T1000 (cell line): ENCODE data around the gene KDR.

Source experiments
- DNase-seq: peaks from one replicate; lab custom pipeline; 2025; ENCODE audit warnings: mixed read lengths; lab: John Stamatoyannopoulos, UW

KDR gene

GRCh38 chr4:55125087-55125721 lies at the start of gene KDR:
Gene KDR (minus strand): TSS chr4:55125595. CDS start chr4:55125293, 302 bp downstream.
- DNase-seq: peak; percentile 29

GRCh38 chr4:55173580-55173979 lies 48.2 kb upstream of the KDR start:
- no peak for DNase-seq

DNA sequence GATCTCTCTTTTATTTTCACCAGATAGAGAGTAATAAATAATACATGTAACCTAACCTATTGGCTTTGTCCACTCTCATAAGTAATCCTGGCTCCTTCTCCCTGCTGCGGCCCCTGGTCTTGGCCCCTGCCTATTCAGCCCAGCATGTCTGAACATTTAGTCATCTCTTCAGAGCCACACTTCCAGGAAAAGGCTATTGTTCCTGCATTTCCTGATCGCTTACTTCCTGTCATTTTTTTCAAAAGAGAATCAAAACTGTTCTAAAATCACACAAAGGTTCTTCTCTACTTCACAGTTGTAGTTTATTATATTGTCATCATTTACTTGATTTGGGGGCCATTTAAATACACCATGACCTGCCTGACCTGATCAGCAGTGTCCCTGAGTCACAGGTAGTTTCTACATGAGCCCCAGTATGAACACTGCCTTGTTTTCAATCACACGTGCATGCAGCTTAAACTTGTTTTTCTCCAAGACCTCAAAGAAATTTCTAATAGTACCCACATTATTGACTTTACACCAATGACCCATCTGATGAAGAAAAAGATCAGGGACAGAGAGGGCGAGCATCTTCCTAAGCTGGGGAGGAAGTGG lies 47.4 kb upstream of the KDR start:
- no peak for DNase-seq

DNA sequence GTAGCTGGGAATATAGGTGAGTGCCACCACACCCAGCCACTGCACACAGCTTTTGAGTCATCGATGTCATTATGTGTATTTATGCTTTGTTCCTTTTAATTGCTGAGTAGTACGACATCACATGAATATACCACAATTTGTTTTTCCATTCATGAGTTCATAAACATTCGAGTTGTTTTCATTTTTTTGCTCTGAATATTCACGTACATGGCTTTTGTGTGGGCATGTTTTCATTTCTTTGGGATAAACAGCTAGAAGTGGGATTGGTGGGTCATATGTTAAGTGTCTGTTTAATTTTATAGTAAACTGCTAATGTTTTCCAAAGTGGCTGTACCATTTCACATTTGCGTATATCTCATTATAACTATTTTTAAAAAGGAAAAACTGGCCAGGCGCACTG lies 45.1 kb upstream of the KDR start:
- no peak for DNase-seq

DNA sequence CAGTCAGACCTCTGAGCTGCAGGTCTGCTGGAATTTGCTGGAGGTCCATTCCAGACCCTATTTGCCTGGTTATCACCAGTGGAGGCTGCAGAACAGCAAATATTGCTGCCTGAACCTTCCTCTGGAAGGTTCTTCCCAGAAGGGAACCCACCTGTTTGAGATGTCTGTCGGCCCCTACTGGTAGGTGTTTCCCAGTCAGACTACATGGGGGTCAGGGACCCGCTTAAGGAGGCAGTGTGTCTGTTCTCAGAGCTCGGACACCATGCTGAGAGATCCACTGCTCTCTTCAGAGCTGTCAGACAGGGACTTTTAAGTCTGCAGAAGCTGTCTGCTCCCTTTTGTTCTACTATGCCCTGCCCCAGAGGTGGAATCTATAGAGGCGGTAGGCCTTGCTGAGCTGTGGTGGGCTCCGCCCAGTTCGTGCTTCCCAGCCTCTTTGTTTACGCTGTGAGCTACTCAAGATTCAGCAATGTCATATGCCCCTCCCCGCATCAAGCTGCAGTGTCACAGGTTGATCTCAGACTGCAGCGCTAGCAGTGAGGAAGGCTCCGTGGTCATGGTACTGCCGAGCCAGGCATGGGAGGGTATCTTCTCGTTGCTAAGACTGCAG lies 44.1 kb upstream of the KDR start:
- DNase-seq: no peak

DNA sequence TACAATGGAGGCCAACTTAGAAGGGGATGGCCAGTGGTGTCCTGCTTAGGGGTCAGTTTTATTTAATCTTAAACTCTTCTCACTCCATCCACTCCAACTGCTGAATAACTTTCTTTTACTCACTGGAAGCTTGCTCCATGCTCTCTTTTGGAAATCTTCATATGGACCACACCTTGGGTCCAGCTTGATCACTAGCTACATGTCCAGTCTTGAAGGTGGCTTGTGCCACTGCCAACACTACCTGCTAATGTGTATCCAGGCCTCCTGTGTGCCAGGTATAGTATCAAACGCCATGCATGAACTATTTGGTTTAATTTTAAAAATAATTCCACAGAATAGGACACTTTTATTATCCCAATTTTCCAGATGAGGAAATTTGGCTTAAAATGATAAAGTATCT lies 37.0 kb upstream of the KDR start:
- no peak for DNase-seq

- no peak for DNase-seq
These were observed 36.3 kb upstream of the KDR start for GRCh38 chr4:55161739-55162138.

DNA sequence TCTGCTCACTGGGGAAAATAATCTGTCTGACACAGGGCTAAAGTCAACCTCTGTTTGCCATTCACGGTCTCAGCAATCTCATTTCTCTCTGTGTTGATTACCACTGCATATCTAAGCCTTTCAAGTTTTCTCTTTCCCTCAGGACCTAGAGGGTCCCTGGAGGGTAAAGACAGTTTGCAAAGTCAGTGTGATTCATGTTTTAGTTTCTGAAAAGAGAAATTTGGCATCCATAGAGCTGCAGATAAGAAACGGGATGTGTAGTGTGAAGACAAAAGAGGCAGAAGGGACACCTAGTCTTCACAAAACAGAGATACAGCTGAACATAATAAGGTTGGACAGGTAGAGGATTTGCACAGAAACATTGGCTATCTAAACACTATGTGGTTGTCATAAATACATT lies 34.5 kb upstream of the KDR start:
- no peak for DNase-seq

- DNase-seq: no peak
These were observed 33.6 kb upstream of the KDR start for GRCh38 chr4:55158957-55159356.

DNA sequence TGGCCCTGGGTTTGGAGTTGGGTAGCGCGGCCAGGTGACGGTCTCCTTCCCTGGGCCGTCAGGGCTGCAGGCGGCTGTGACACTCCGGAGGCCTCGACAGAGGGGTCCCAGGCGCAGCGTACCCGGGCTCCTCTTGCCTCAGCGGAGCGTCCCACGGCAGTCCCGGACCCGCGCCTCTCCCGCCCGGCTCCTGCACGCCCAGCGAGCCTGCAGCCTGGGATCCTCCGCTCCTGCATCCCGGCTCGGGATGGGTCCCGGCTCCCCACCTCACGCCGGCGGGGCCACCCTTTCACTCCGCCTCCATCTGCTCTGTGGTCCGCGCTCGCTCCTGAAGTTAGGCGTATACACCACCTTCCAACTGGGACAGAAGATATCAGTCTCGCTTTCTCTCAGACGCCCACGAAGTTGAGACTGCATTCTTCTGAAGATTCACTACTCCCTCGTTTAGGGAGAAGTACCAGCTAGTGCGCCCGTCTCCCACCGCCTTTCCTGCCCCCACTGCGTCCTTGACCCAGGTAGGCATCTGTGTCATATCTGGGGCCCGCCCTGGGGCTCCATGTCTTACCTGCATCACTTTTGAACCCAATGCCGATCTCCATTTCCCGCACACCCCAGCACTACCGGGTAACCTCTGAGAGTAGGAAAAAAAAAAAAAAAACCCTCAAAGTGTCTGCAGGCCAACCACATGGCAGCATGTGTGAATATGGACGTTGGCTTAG lies 32.3 kb upstream of the KDR start:
- no peak for DNase-seq

- no peak for DNase-seq
These were observed 29.5 kb upstream of the KDR start for GRCh38 chr4:55154933-55155332.

DNA sequence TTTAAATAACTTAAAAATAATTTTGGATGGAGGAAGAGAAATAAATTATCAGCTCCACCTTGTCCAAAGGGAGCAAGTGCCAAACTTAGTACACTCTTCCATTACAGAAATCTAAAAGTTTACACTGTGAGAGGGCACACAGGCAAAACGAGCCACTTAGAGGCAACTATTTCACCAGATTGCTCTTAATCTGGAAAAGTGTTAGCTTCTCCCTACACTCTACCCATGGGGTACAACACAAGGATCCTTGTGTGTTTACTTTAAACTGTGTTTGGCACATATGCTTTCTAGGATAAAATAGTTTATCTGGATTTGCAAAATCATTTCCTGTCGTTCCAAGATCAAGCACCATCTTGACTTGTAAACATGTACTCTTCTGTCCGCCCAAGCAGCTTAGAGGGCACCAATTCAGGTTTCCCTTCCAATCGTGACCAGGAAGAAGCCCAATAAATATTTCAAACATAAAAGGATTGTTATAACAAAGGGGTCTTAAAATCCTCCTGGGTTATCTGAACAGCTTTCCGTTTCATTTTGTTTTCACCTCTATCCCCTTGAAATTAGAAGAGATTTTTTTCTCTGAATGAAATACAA lies 29.0 kb upstream of the KDR start:
- no peak for DNase-seq

- no peak for DNase-seq
These were observed 18.5 kb upstream of the KDR start for GRCh38 chr4:55143858-55144257.

DNA sequence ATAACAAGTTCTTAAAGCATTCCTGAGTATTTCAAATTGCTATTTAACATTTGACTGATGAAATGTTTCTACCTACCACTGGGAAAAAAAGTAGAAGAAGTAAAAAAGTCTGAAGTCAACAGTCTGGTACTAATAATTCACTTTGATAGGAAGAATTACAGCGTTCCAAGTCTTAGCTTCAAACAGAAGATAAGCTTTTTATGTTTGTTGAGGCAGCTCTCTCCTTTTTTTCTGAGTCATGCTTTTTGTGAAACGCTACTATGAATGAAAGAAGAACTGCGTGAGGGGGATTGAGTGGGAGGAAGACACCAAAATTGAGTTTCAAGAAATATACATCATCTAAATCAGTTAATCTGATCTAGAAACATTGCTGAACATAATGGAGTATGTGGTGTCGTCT lies 13.0 kb upstream of the KDR start:
- no peak for DNase-seq

GRCh38 chr4:55136634-55137033 lies 11.2 kb upstream of the KDR start:
- DNase-seq: no peak

- no peak for DNase-seq
These were observed 8.6 kb upstream of the KDR start for GRCh38 chr4:55133951-55134350.

GRCh38 chr4:55132775-55133174 lies 7.4 kb upstream of the KDR start:
- no peak for DNase-seq

DNA sequence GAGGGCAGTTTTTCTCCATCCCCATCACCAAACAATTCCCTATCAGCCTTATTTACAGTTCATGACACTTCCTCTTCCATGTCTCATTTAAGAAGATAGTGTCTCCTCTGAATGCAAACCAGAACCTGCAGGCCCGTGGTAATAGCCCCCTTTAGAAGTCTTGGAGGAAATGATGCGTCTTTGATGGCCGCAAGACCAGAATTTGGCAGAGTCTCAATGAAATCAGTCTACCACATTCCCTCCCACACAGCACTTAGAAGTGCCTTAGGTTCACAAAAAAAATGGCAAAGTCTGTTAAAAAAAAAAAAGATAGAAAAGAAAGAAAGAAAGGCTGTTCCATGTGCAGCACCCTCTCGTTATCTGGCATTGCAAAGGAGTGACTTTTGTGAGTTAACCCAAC lies 2.1 kb upstream of the KDR start:
- DNase-seq: no peak

GRCh38 chr4:55127053-55127452 lies 1.7 kb upstream of the KDR start:
- no peak for DNase-seq

DNA sequence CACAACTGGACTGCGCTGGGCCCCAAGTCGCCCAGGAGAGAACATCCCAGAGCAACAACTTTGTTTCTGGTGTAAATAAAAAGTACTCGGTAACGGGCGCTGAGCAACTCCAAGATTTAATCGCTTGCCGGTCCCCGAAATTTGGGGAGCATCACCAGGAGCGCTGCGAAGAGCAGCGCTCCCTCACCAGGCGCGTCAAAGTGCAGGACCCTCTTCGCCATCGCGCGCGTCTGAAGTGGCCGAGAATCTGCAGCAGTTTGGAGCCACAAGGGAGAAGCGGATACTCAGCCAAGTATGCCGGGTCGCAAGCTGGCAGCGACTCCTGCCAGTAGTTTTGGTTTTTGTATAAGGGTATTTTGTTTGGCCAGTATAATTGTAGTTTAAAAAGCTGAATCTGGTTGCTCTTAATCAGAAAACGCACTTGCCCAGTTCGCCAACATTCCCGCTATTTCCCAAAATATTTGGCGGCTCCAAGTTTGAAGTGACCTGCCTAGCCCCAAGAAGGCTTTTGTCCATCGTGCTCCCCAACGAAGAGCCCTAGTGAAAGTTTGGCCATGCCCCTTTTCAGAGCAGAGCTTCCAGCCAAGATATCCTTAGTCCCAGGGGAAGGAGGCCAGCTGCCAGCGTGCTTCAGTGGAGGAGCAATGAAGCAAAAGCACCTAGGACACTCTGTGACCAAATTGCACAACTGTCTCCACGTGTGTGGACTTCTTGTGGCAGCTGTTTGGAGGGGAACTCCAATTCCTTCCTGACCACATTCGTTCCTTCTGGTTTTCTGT lies 557 bp upstream of the KDR start:
- DNase-seq: no peak

DNA sequence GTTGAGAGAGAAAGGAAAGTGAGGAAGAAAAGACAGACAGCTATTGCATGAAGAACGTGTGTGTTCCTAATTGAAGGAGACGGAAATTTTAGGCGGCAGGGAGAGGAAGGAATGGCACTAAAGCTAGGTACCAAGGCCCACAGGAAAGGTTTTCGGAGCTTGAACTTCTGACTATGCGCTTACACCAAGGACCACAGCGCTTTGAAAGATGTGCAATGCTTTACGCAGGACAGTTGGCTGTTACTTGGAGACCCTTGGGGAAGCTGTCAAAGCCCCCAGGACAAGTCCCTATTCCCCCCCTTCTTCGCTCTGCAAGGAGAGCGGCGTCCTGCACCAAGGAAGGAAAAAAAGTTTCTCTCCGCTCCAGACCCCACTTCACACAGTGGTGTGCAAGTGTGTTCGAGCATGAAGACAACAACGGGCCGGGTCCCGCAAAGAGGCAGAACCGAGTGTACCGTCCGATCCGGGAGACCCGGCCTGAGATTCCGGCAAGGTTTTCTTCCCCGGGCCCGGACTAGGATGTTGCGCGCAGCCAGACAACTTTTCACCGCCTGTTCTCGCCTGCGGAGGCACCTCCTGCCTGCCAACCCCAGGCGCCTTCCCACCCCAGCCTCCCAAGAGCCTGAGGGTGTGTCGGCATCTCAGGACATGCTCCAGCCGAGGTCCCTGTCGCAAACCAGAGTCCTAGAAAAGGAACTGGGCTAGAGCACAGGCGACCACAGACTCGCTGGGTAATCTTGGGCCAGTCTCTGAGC lies 896 bp downstream of the KDR start:
- DNase-seq: no peak
